Ascending aorta (tissue), 2 donors: ENCODE results near the gene NR2F1. TPM values are rescaled to one million over a fixed set of nuclear protein-coding genes. Genes with fewer than 3 reads are reported as not detected.

Experiments used
- DNase-seq, 2 donors: peaks; one replicate each; pipeline ENCODE4 v3.0.0-alpha.2; 2019; ENCODE audit warnings: low spot score in 2 of 2
- H3K27ac ChIP-seq, 2 donors: fragments of 200-600 bp; sonication (generic); one replicate each; pipeline ENCODE4 v1.5.1; 2016 to 2017; ENCODE audit warnings: mild to moderate bottlenecking in 1 of 2
- H3K27me3 ChIP-seq: fragments of 200-600 bp; sonication (generic); one replicate; pipeline ENCODE4 v1.5.1; 2017
- H3K36me3 ChIP-seq, 2 donors: fragments of 200-600 bp; sonication (generic); one replicate each; pipeline ENCODE4 v1.5.1; 2016
- H3K4me1 ChIP-seq, 2 donors: fragments of 200-600 bp; sonication (generic); one replicate each; pipeline ENCODE4 v1.5.1; 2016 to 2017; ENCODE audit warnings: mild to moderate bottlenecking in 1 of 2
- H3K4me3 ChIP-seq, 2 donors: fragments of 200-600 bp; sonication (generic); one replicate each; pipeline ENCODE4 v1.5.1; 2016 to 2017; ENCODE audit warnings: mild to moderate bottlenecking in 1 of 2
- H3K9me3 ChIP-seq, 2 donors: fragments of 200-600 bp; sonication (generic); one replicate each; pipeline ENCODE4 v1.5.1; 2016
- CTCF ChIP-seq, 3 experiments: fragments of 200-600 bp in 2 of 3; fragments of 450-650 bp in 1 of 3; sonication (generic) in 2 of 3; IDR thresholded peaks; one replicate each; pipeline ENCODE4 v1.5.1; 2016 to 2019; ENCODE audit warnings: antibody characterized with exemption in 3 of 3, mild to moderate bottlenecking in 1 of 3, moderate library complexity in 1 of 3
- intact Hi-C: fragments of 100-400 bp; cut with DNase I; formaldehyde crosslinking; loops from one replicate; pipeline ENCODE4 v1.15.1; 2023
- total RNA-seq: library from RNA; depleted of rRNA; stranded (reverse); fragments of >200 nt; gene quantifications from one replicate; pipeline ENCODE4 v1.1.0, GENCODE V29; 2016

The NR2F1 gene
- total RNA-seq, 1 donor from 2014 or later: 8.0 TPM

- Histone ChIP-seq H3K4me1 (peaks cover 2 to 5% of the 10 kb centered on the region in 2 donors), H3K9me3 (no peaks in the 10 kb centered on the region), H3K4me3 (peak overlapping the region; percentile 31 to 36), H3K36me3 (no peaks in the 10 kb centered on the region), H3K27me3 (peaks cover 37% of the 10 kb centered on the region), H3K27ac (no peak overlapping the region)
- no peak for DNase-seq
- intact Hi-C loops: no loop called here
- TF ChIP-seq CTCF (IDR thresholded peaks at IDR 0.05): no peak
These were observed 21.0 kb downstream of the NR2F1 start for GRCh38 chr5:93603793-93604643.

GRCh38 chr5:93604644-93605515 lies 21.9 kb downstream of the NR2F1 start:
- peaks cover 2 to 5% of the 10 kb centered on the region in 2 donors for H3K4me1 ChIP-seq

GRCh38 chr5:93606382-93606752 lies 23.3 kb downstream of the NR2F1 start:
- Histone ChIP-seq H3K4me3 (no peak overlapping the region), H3K27ac (no peak overlapping the region), H3K27me3 (peaks cover 42% of the 10 kb centered on the region), H3K36me3 (no peaks in the 10 kb centered on the region), H3K9me3 (no peaks in the 10 kb centered on the region), H3K4me1 (peaks cover 2 to 5% of the 10 kb centered on the region in 2 donors)
- TF ChIP-seq CTCF (IDR thresholded peaks at IDR 0.05): no peak
- intact Hi-C loops: loop anchor here (5.0 kb wide), 1 partner anchor 506 kb away; a partner anchor contains a TSS
- no peak for DNase-seq

More at GRCh38 chr5:93604644-93605515, 21.9 kb downstream of the NR2F1 start:
- no peaks in the 10 kb centered on the region for H3K9me3 ChIP-seq
- no peak overlapping the region for H3K27ac ChIP-seq
- H3K36me3 ChIP-seq: no peaks in the 10 kb centered on the region
- H3K27me3 ChIP-seq: peaks cover 37% of the 10 kb centered on the region
- no peak for TF ChIP-seq CTCF (IDR thresholded peaks at IDR 0.05)
- DNase-seq: no peak
- intact Hi-C loops: loop anchor here (5.0 kb wide), 1 partner anchor 507 kb away; a partner anchor contains a TSS
- peak overlapping the region in 1 of 2 donors; percentile 36 for H3K4me3 ChIP-seq

GRCh38 chr5:93607367-93608258 lies 24.6 kb downstream of the NR2F1 start:
- intact Hi-C loops: loop anchor here (5.0 kb wide), 1 partner anchor 505 kb away; a partner anchor contains a TSS
- no peak for DNase-seq

More at GRCh38 chr5:93607367-93608258, 24.6 kb downstream of the NR2F1 start:
- Histone ChIP-seq H3K4me3 (peak overlapping the region in 1 of 2 donors; percentile 17), H3K9me3 (no peaks in the 10 kb centered on the region), H3K4me1 (peaks cover 2 to 5% of the 10 kb centered on the region in 2 donors), H3K27ac (no peak overlapping the region), H3K36me3 (no peaks in the 10 kb centered on the region), H3K27me3 (peaks cover 45% of the 10 kb centered on the region)
- TF ChIP-seq CTCF (IDR thresholded peaks at IDR 0.05): peak in 2 of 3 experiments; percentile 24 to 65
